DOHH2 (cell line): ENCODE measurements around the gene DMC1.

ENCODE experiments used
- H3F3A ChIP-seq: fragments of 200-600 bp; sonication (generic), shearing (Covaris generic); 2 replicates; pipeline ENCODE4 v1.6.0; 2016; ENCODE audit warnings: antibody characterized with exemption, mild to moderate bottlenecking; ENCODE audit not compliant: control insufficient read depth, insufficient read depth
- H3K27ac ChIP-seq: fragments of 200-600 bp; sonication (generic); 2 replicates; pipeline ENCODE4 v1.5.1; 2014; ENCODE audit warnings: low read depth, mild to moderate bottlenecking, low read length, moderate library complexity
- H3K27me3 ChIP-seq: fragments of 200-600 bp; sonication (generic); 2 replicates; pipeline ENCODE4 v1.6.1; 2014; ENCODE audit warnings: mild to moderate bottlenecking, low read length, mixed read lengths; ENCODE audit not compliant: control insufficient read depth
- H3K36me3 ChIP-seq: fragments of 200-600 bp; sonication (generic); 2 replicates; pipeline ENCODE4 v1.6.1; 2014; ENCODE audit warnings: mild to moderate bottlenecking, low read length, moderate library complexity, mixed read lengths; ENCODE audit not compliant: control insufficient read depth
- H3K4me1 ChIP-seq: fragments of 200-600 bp; sonication (generic); 2 replicates; pipeline ENCODE4 v1.6.1; 2014; ENCODE audit warnings: mild to moderate bottlenecking, low read length, mixed read lengths; ENCODE audit not compliant: control insufficient read depth
- H3K4me2 ChIP-seq: fragments of 200-600 bp; sonication (generic); 2 replicates; pipeline ENCODE4 v1.6.0; 2014; ENCODE audit warnings: mild to moderate bottlenecking, low read length, moderate library complexity
- H3K4me3 ChIP-seq: fragments of 200-600 bp; sonication (generic); 2 replicates; pipeline ENCODE4 v1.5.1; 2014; ENCODE audit warnings: mild to moderate bottlenecking, low read length, mixed read lengths
- H3K79me2 ChIP-seq: fragments of 200-600 bp; sonication (generic); 2 replicates; pipeline ENCODE4 v1.6.1; 2014; ENCODE audit warnings: mild to moderate bottlenecking, low read length, mixed read lengths; ENCODE audit not compliant: control insufficient read depth
- H3K9me2 ChIP-seq: fragments of 200-600 bp; sonication (generic); replicated peaks from 2 replicates; pipeline ENCODE4 v1.6.1; 2014; ENCODE audit warnings: mild to moderate bottlenecking, low read length, mixed read lengths; ENCODE audit not compliant: control insufficient read depth
- H3K9me3 ChIP-seq: fragments of 200-600 bp; sonication (generic); 2 replicates; pipeline ENCODE4 v1.6.1; 2014; ENCODE audit warnings: antibody characterized with exemption, low read length, mixed read lengths; ENCODE audit not compliant: control insufficient read depth, insufficient read depth
- H4K20me1 ChIP-seq: fragments of 200-600 bp; sonication (generic); 2 replicates; pipeline ENCODE4 v1.6.0; 2014; ENCODE audit warnings: low read depth, mild to moderate bottlenecking, antibody characterized with exemption, low read length, moderate library complexity; ENCODE audit not compliant: control insufficient read depth, insufficient read depth
- TF ChIP-seq, protein P1 (sequence below): fragments of 200-600 bp; sonication (generic); IDR thresholded peaks from one replicate; pipeline ENCODE4 v1.5.1; 2014; ENCODE audit warnings: antibody characterized with exemption, mild to moderate bottlenecking, low read depth, low read length; ENCODE audit not compliant: poor library complexity, severe bottlenecking

The DMC1 gene

DNA sequence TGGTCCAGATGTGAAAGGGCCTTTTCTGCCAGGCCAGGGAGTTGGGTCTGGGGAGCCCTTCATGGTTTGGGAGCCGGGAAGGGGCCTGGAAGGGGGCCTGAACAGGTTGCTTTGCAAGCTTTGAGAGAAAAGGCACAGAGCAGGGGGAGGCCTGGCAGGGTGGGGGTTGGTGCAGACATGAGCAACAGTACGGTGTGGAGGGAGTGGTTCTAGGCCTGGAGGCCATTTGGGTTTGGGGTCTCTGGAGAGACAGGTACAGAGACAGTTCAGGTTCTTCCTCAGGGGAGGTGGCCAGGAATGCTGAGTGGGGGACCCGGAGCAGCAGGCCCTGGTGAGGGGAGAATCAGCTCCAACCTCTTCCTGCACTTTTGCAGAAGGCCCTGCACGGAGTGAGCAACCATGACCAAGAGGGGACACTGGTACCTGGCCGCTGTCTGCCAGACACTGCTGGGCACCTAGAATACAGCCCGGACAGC lies 100.6 kb downstream of the DMC1 start:
- Histone ChIP-seq H3K9me3 (no peaks in the 10 kb centered on the region), H3K4me3 (no peak overlapping the region), H3K36me3 (no peaks in the 10 kb centered on the region), H3K4me1 (no peaks in the 10 kb centered on the region), H3K27ac (no peak overlapping the region), H3K79me2 (no peaks in the 10 kb centered on the region), H3K9me2 (no peaks in the 10 kb centered on the region), H3K27me3 (peaks cover 44% of the 10 kb centered on the region), H3F3A (no peaks in the 10 kb centered on the region), H4K20me1 (no peaks in the 10 kb centered on the region), H3K4me2 (no peak overlapping the region)
- TF ChIP-seq, protein P1, sequence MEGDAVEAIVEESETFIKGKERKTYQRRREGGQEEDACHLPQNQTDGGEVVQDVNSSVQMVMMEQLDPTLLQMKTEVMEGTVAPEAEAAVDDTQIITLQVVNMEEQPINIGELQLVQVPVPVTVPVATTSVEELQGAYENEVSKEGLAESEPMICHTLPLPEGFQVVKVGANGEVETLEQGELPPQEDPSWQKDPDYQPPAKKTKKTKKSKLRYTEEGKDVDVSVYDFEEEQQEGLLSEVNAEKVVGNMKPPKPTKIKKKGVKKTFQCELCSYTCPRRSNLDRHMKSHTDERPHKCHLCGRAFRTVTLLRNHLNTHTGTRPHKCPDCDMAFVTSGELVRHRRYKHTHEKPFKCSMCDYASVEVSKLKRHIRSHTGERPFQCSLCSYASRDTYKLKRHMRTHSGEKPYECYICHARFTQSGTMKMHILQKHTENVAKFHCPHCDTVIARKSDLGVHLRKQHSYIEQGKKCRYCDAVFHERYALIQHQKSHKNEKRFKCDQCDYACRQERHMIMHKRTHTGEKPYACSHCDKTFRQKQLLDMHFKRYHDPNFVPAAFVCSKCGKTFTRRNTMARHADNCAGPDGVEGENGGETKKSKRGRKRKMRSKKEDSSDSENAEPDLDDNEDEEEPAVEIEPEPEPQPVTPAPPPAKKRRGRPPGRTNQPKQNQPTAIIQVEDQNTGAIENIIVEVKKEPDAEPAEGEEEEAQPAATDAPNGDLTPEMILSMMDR: no peak
